Loucy (cell line): ENCODE data around the gene TTC21A.
"Not testable (repeated sequence)": the region's sequence is repeated elsewhere in the genome, so short reads cannot be mapped to it uniquely, and the experiment has no call there.

Source experiments
- H2AFZ ChIP-seq: fragments of 200-600 bp; sonication (generic); 2 replicates; pipeline ENCODE4 v1.6.0; 2016; ENCODE audit warnings: antibody characterized with exemption, mild to moderate bottlenecking, low read length, moderate library complexity
- H3F3A ChIP-seq: fragments of 200-600 bp; 2 replicates; pipeline ENCODE4 v1.6.0; 2016; ENCODE audit warnings: antibody characterized with exemption, low read depth, mild to moderate bottlenecking
- H3K27me3 ChIP-seq: fragments of 200-600 bp; sonication (generic); 2 replicates; pipeline ENCODE4 v1.6.1; 2014; ENCODE audit warnings: low read length, mild to moderate bottlenecking; ENCODE audit not compliant: insufficient read depth, poor library complexity, severe bottlenecking
- H3K36me3 ChIP-seq: fragments of 200-600 bp; sonication (generic); 2 replicates; pipeline ENCODE4 v1.6.1; 2016; ENCODE audit warnings: low read length; ENCODE audit not compliant: insufficient read depth
- H3K4me1 ChIP-seq: fragments of 200-600 bp; sonication (generic); 2 replicates; pipeline ENCODE4 v1.5.1; 2014; ENCODE audit warnings: low read length, mild to moderate bottlenecking; ENCODE audit not compliant: insufficient read depth, poor library complexity, severe bottlenecking
- H3K4me2 ChIP-seq: fragments of 200-600 bp; sonication (generic); 2 replicates; pipeline ENCODE4 v1.6.0; 2014; ENCODE audit warnings: antibody characterized with exemption, low read length, low read depth, mild to moderate bottlenecking; ENCODE audit not compliant: poor library complexity, severe bottlenecking
- H3K4me3 ChIP-seq: fragments of 200-600 bp; sonication (generic); 2 replicates; pipeline ENCODE4 v1.5.1; 2014; ENCODE audit warnings: low read length, mild to moderate bottlenecking, mixed read lengths; ENCODE audit not compliant: poor library complexity, severe bottlenecking
- H3K79me2 ChIP-seq: fragments of 200-600 bp; sonication (generic); 2 replicates; pipeline ENCODE4 v1.6.1; 2014; ENCODE audit warnings: low read length; ENCODE audit not compliant: insufficient read depth
- H3K9ac ChIP-seq: fragments of 200-600 bp; sonication (generic); 2 replicates; pipeline ENCODE4 v1.6.0; 2014; ENCODE audit warnings: mild to moderate bottlenecking, low read depth, low read length, moderate library complexity; ENCODE audit not compliant: poor library complexity, severe bottlenecking
- H3K9me2 ChIP-seq: fragments of 200-600 bp; sonication (generic); replicated peaks from 2 replicates; pipeline ENCODE4 v1.6.1; 2016; ENCODE audit warnings: low read depth, low read length, mixed read lengths
- H3K9me3 ChIP-seq: fragments of 200-600 bp; sonication (generic); 2 replicates; pipeline ENCODE4 v1.6.1; 2014; ENCODE audit warnings: mild to moderate bottlenecking, antibody characterized with exemption, low read length, low read depth; ENCODE audit not compliant: insufficient read depth
- H4K20me1 ChIP-seq: fragments of 200-600 bp; sonication (generic); 2 replicates; pipeline ENCODE4 v1.6.0; 2014; ENCODE audit warnings: antibody characterized with exemption, low read length, mild to moderate bottlenecking; ENCODE audit not compliant: insufficient read depth, poor library complexity, severe bottlenecking
- EZH2phosphoT487 ChIP-seq: fragments of 200-600 bp; IDR thresholded peaks from 2 replicates; pipeline ENCODE4 v1.6.1; 2018; ENCODE audit warnings: antibody characterized with exemption, mild to moderate bottlenecking, moderate library complexity, borderline replicate concordance
- TF ChIP-seq, protein P1 (sequence below): fragments of 200-600 bp; sonication (generic); conservative IDR thresholded peaks from 2 replicates; pipeline ENCODE4 v1.5.1; 2014; ENCODE audit warnings: mild to moderate bottlenecking, antibody characterized with exemption, low read length

Gene TTC21A

DNA sequence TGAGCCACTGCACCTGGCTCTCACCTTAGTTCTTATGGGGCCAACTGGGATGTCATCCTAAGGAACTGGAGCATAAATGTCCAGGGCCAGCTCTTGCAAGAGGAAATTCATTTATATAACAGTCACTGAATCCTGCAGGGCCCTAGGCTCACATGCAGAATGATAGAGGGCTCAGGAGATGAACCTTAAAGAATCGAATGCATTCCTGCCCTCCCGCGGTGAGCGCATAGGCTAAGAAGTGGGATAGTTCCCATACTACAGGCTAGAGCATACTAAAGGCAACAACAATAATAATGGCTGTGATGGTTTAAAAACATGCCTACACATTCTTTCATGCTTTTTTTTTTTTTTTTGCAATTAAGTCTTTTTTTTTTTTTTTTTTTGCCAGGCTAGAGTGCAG lies 63.0 kb downstream of the TTC21A start:
- Histone ChIP-seq H3K4me1 (peaks cover 13% of the 10 kb centered on the region), H3K4me3 (no peak overlapping the region), H3K79me2 (no peaks in the 10 kb centered on the region), H3K4me2 (no peak overlapping the region), H3K9me2 (no peaks in the 10 kb centered on the region), H3K36me3 (no peaks in the 10 kb centered on the region), H3K27me3 (no peaks in the 10 kb centered on the region), H3F3A (no peaks in the 10 kb centered on the region), H3K9me3 (no peaks in the 10 kb centered on the region), H4K20me1 (no peaks in the 10 kb centered on the region), H3K9ac (no peak overlapping the region), H2AFZ (no peak overlapping the region)
- TF ChIP-seq, protein P1, sequence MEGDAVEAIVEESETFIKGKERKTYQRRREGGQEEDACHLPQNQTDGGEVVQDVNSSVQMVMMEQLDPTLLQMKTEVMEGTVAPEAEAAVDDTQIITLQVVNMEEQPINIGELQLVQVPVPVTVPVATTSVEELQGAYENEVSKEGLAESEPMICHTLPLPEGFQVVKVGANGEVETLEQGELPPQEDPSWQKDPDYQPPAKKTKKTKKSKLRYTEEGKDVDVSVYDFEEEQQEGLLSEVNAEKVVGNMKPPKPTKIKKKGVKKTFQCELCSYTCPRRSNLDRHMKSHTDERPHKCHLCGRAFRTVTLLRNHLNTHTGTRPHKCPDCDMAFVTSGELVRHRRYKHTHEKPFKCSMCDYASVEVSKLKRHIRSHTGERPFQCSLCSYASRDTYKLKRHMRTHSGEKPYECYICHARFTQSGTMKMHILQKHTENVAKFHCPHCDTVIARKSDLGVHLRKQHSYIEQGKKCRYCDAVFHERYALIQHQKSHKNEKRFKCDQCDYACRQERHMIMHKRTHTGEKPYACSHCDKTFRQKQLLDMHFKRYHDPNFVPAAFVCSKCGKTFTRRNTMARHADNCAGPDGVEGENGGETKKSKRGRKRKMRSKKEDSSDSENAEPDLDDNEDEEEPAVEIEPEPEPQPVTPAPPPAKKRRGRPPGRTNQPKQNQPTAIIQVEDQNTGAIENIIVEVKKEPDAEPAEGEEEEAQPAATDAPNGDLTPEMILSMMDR, result no peak
- no peak for TF ChIP-seq EZH2phosphoT487

GRCh38 chr3:39170877-39171276 lies 63.4 kb downstream of the TTC21A start:
- H2AFZ ChIP-seq, result not testable (repeated sequence)

GRCh38 chr3:39171860-39172259 lies 64.4 kb downstream of the TTC21A start:
- TF ChIP-seq EZH2phosphoT487, result no peak

More at GRCh38 chr3:39170877-39171276, 63.4 kb downstream of the TTC21A start:
- H3K9ac ChIP-seq, H3F3A ChIP-seq, H3K4me1 ChIP-seq, H3K4me3 ChIP-seq, H4K20me1 ChIP-seq, H3K27me3 ChIP-seq, H3K4me2 ChIP-seq, H3K36me3 ChIP-seq, H3K9me3 ChIP-seq, H3K9me2 ChIP-seq, H3K79me2 ChIP-seq: not testable (repeated sequence)

DNA sequence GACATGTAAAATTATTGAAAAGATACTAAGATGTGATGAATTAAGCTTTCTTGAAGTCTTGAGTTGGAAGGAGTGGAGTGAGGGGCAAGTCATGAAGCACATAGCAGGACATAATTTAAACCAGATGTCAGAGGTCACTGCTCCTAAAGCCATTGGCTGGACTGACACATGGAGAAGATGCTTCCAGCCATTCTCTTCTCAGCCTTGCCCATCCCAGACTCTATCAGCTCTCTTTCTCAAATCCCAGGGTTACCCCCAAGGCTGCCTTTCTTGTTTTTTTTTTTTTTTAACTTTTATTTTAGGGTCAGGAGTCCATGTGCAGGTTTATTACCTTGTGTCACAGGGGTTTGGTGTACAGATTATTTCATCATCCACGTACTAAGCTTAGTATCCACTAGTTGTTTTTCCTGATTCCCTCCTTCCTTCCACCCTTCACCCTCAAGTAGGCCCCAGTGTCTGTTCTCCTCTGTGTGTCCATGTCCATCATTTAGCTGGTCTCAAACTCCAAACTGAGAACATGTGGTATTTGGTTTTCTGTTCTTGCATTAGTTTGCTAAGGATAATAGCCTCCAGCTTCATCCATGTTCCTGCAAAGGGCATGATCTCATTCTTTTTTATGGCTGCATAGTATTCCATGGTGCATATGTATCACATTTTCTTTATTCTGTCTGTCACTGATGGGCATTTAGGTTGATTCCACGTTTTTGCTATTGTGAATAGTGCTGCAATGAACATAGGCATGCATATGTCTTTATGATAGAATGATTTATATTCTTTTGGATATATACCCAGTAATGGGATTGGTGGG lies 66.0 kb downstream of the TTC21A start:
- Histone ChIP-seq H3F3A (no peaks in the 10 kb centered on the region), H3K79me2 (no peaks in the 10 kb centered on the region), H3K4me2 (no peak overlapping the region), H2AFZ (no peak overlapping the region), H3K4me3 (no peak overlapping the region), H3K36me3 (no peaks in the 10 kb centered on the region), H4K20me1 (no peaks in the 10 kb centered on the region), H3K9me2 (no peaks in the 10 kb centered on the region), H3K4me1 (no peaks in the 10 kb centered on the region), H3K27me3 (no peaks in the 10 kb centered on the region), H3K9me3 (no peaks in the 10 kb centered on the region), H3K9ac (no peak overlapping the region)
- no peak for TF ChIP-seq EZH2phosphoT487
- TF ChIP-seq, protein P1, result no peak

More at GRCh38 chr3:39171860-39172259, 64.4 kb downstream of the TTC21A start:
- no peak overlapping the region for H3K4me3 ChIP-seq
- H3K27me3 ChIP-seq, result no peaks in the 10 kb centered on the region
- no peaks in the 10 kb centered on the region for H3K79me2 ChIP-seq
- H3F3A ChIP-seq, result no peaks in the 10 kb centered on the region
- H2AFZ ChIP-seq, result no peak overlapping the region
- no peaks in the 10 kb centered on the region for H3K9me3 ChIP-seq
- H3K4me1 ChIP-seq, result no peaks in the 10 kb centered on the region
- no peaks in the 10 kb centered on the region for H3K36me3 ChIP-seq
- no peaks in the 10 kb centered on the region for H4K20me1 ChIP-seq
- no peaks in the 10 kb centered on the region for H3K9me2 ChIP-seq
- no peak overlapping the region for H3K4me2 ChIP-seq
- H3K9ac ChIP-seq, result no peak overlapping the region
